Mesenchymal stem cell (in vitro differentiated cells and primary cell): ENCODE data around the gene RERG.

Experiments used
- DNase-seq: peaks from one replicate; pipeline ENCODE4 v3.0.0-alpha.2; 2013
- H2AFZ ChIP-seq: one replicate; pipeline ENCODE4 v1.6.1; 2013; ENCODE audit warnings: low read depth, mild to moderate bottlenecking, control low read depth, inconsistent platforms, low read length, moderate library complexity
- H2AK5ac ChIP-seq: 2 replicates; pipeline ENCODE4 v1.6.1; 2013; ENCODE audit warnings: low read length, moderate library complexity, mild to moderate bottlenecking, inconsistent platforms; ENCODE audit not compliant: severe bottlenecking
- H2BK120ac ChIP-seq: one replicate; pipeline ENCODE4 v1.6.1; 2013; ENCODE audit warnings: low read depth, mild to moderate bottlenecking, inconsistent platforms, low read length, moderate library complexity
- H2BK12ac ChIP-seq, 2 experiments: one replicate each; pipeline ENCODE4 v1.6.1; 2013; ENCODE audit warnings: inconsistent platforms in 2 of 2, low read length in 2 of 2, mild to moderate bottlenecking in 2 of 2, moderate library complexity in 2 of 2, control low read depth in 1 of 2
- H2BK15ac ChIP-seq: one replicate; pipeline ENCODE4 v1.6.1; 2013; ENCODE audit warnings: mild to moderate bottlenecking, low read depth, inconsistent platforms; ENCODE audit not compliant: poor library complexity, severe bottlenecking
- H2BK5ac ChIP-seq: 2 replicates; pipeline ENCODE4 v1.6.1; 2013; ENCODE audit warnings: low read depth, mild to moderate bottlenecking, low read length, control low read depth, inconsistent platforms; ENCODE audit not compliant: poor library complexity, severe bottlenecking
- H3K14ac ChIP-seq, 2 experiments: one replicate each; pipeline ENCODE4 v1.6.1; 2013; ENCODE audit warnings: inconsistent platforms in 2 of 2, low read length in 2 of 2, control low read depth in 1 of 2, mild to moderate bottlenecking in 1 of 2, moderate library complexity in 1 of 2
- H3K18ac ChIP-seq, 2 experiments: one replicate each; pipeline ENCODE4 v1.6.1; 2013; ENCODE audit warnings: inconsistent platforms in 2 of 2, low read length in 2 of 2, control low read depth in 1 of 2, low read depth in 1 of 2, mild to moderate bottlenecking in 1 of 2
- H3K23ac ChIP-seq, 2 experiments: one replicate each; pipeline ENCODE4 v1.6.1; 2013; ENCODE audit warnings: inconsistent platforms in 2 of 2, low read length in 2 of 2, mild to moderate bottlenecking in 2 of 2, moderate library complexity in 2 of 2, control low read depth in 1 of 2
- H3K27ac ChIP-seq: 2 replicates; pipeline ENCODE4 v1.5.1; 2013; ENCODE audit warnings: mild to moderate bottlenecking, moderate library complexity, low read length, control low read depth, inconsistent platforms; ENCODE audit not compliant: poor library complexity, severe bottlenecking
- H3K27me3 ChIP-seq, 2 experiments: 2 replicates each; pipeline versions ENCODE4 v1.6.1 to v1.7.0; 2013; ENCODE audit warnings: low read length in 2 of 2, mild to moderate bottlenecking in 2 of 2, moderate library complexity in 2 of 2, control low read depth in 1 of 2, inconsistent platforms in 1 of 2; ENCODE audit not compliant: control insufficient read depth in 1 of 2, insufficient read depth in 1 of 2
- H3K36me3 ChIP-seq, 2 experiments: 2 replicates each; pipeline versions ENCODE4 v1.6.1 to v1.7.0; 2013; ENCODE audit warnings: low read length in 2 of 2, control low read depth in 1 of 2, inconsistent platforms in 1 of 2, low read depth in 1 of 2, mild to moderate bottlenecking in 1 of 2; ENCODE audit not compliant: insufficient read depth in 2 of 2, control insufficient read depth in 1 of 2
- H3K4ac ChIP-seq, 2 experiments: one replicate each; pipeline ENCODE4 v1.6.1; 2013; ENCODE audit warnings: inconsistent platforms in 2 of 2, low read length in 2 of 2, mild to moderate bottlenecking in 2 of 2, moderate library complexity in 2 of 2, control low read depth in 1 of 2, low read depth in 1 of 2
- H3K4me1 ChIP-seq: 2 replicates; pipeline ENCODE4 v1.6.1; 2013; ENCODE audit warnings: low read depth, low read length, control low read depth; ENCODE audit not compliant: control insufficient read depth, insufficient read depth
- H3K4me2 ChIP-seq: 2 replicates; pipeline ENCODE4 v1.6.1; 2013; ENCODE audit warnings: low read length, mild to moderate bottlenecking, inconsistent platforms; ENCODE audit not compliant: poor library complexity, severe bottlenecking
- H3K4me3 ChIP-seq, 2 experiments: 2 replicates each; pipeline versions ENCODE4 v1.5.1 to v1.7.0; 2013; ENCODE audit warnings: low read length in 2 of 2, mild to moderate bottlenecking in 2 of 2, control low read depth in 1 of 2, low read depth in 1 of 2; ENCODE audit not compliant: insufficient read depth in 1 of 2
- H3K79me1 ChIP-seq: replicated peaks from 2 replicates; pipeline ENCODE4 v1.6.1; 2013; ENCODE audit warnings: mild to moderate bottlenecking, control low read depth, low read length, inconsistent platforms; ENCODE audit not compliant: poor library complexity, severe bottlenecking
- H3K9ac ChIP-seq: 2 replicates; pipeline ENCODE4 v1.7.0; 2013; ENCODE audit warnings: mild to moderate bottlenecking, low read length, moderate library complexity
- H3K9me3 ChIP-seq: 2 replicates; pipeline ENCODE4 v1.7.0; 2013; ENCODE audit warnings: mild to moderate bottlenecking, low read length; ENCODE audit not compliant: control insufficient read depth
- H4K8ac ChIP-seq: one replicate; pipeline ENCODE4 v1.6.1; 2013; ENCODE audit warnings: inconsistent platforms, mild to moderate bottlenecking, low read length, moderate library complexity
- H4K91ac ChIP-seq: one replicate; pipeline ENCODE4 v1.6.1; 2013; ENCODE audit warnings: mild to moderate bottlenecking, low read length, inconsistent platforms
- WGBS: methylation state at CpG from one replicate; pipeline ENCODE4 v1.1.7; 2013; ENCODE audit warnings: mixed read lengths; 5-methylcytosine and 5-hydroxymethylcytosine counted together

RERG gene

GRCh38 chr12:15118955-15119354 lies 102.3 kb downstream of the RERG start:
- no peak overlapping the region for H3K27ac ChIP-seq
- H2BK15ac ChIP-seq, result no peak overlapping the region
- no peak for DNase-seq
- H3K36me3 ChIP-seq, result no peaks in the 10 kb centered on the region
- no peaks in the 10 kb centered on the region for H3K9me3 ChIP-seq
- H2AK5ac ChIP-seq, result no peak overlapping the region
- no peak overlapping the region for H4K8ac ChIP-seq
- H2BK12ac ChIP-seq, result no peak overlapping the region
- no peak overlapping the region for H3K14ac ChIP-seq
- WGBS, result no CpG with 5 or more reads among the region's 1 CpG
- no peak overlapping the region for H3K18ac ChIP-seq
- no peaks in the 10 kb centered on the region for H3K79me1 ChIP-seq
- no peak overlapping the region for H2AFZ ChIP-seq
- H3K9ac ChIP-seq, result no peak overlapping the region
- no peak overlapping the region for H4K91ac ChIP-seq
- no peak overlapping the region for H2BK120ac ChIP-seq
- H3K4me2 ChIP-seq, result no peak overlapping the region
- H3K23ac ChIP-seq, result no peak overlapping the region
- no peak overlapping the region for H3K4ac ChIP-seq
- H3K27me3 ChIP-seq, result no peaks in the 10 kb centered on the region
- H3K4me1 ChIP-seq, result peaks cover 2% of the 10 kb centered on the region
- H3K4me3 ChIP-seq, result no peak overlapping the region
- no peak overlapping the region for H2BK5ac ChIP-seq

- no peaks in the 10 kb centered on the region for H3K9me3 ChIP-seq
- H3K4me1 ChIP-seq, result peaks cover 2% of the 10 kb centered on the region
- H3K27ac ChIP-seq, result no peak overlapping the region
- H3K4me2 ChIP-seq, result no peak overlapping the region
- H2BK12ac ChIP-seq, result no peak overlapping the region
- H3K18ac ChIP-seq, result no peak overlapping the region
- H3K79me1 ChIP-seq, result no peaks in the 10 kb centered on the region
- H4K91ac ChIP-seq, result no peak overlapping the region
- no peak overlapping the region for H2AK5ac ChIP-seq
- H3K23ac ChIP-seq, result no peak overlapping the region
- H3K14ac ChIP-seq, result no peak overlapping the region
- WGBS, result no CpG with 5 or more reads among the region's 1 CpG
- DNase-seq, result no peak
- no peak overlapping the region for H3K4ac ChIP-seq
- H3K36me3 ChIP-seq, result no peaks in the 10 kb centered on the region
- H3K4me3 ChIP-seq, result no peak overlapping the region
- H2AFZ ChIP-seq, result no peak overlapping the region
- H2BK5ac ChIP-seq, result no peak overlapping the region
- no peak overlapping the region for H3K9ac ChIP-seq
- no peaks in the 10 kb centered on the region for H3K27me3 ChIP-seq
- H4K8ac ChIP-seq, result no peak overlapping the region
- H2BK120ac ChIP-seq, result no peak overlapping the region
- H2BK15ac ChIP-seq, result no peak overlapping the region
Measured at GRCh38 chr12:15116983-15117382, 104.2 kb downstream of the RERG start.

GRCh38 chr12:15116086-15116485 lies 105.1 kb downstream of the RERG start:
- peak overlapping the region in 1 of 2 experiments; percentile 21 for H3K18ac ChIP-seq
- 87% methylated on average over 4 of the region's 4 CpGs for WGBS

GRCh38 chr12:15115434-15115833 lies 105.8 kb downstream of the RERG start:
- Histone ChIP-seq H3K9me3 (no peaks in the 10 kb centered on the region), H3K4ac (no peak overlapping the region), H3K23ac (no peak overlapping the region), H3K27ac (no peak overlapping the region), H2BK12ac (no peak overlapping the region), H2BK120ac (no peak overlapping the region), H3K4me2 (no peak overlapping the region), H3K4me1 (peaks cover 2% of the 10 kb centered on the region), H3K14ac (no peak overlapping the region), H3K9ac (no peak overlapping the region), H3K27me3 (no peaks in the 10 kb centered on the region), H3K4me3 (no peak overlapping the region), H4K91ac (no peak overlapping the region), H2BK5ac (no peak overlapping the region), H3K36me3 (no peaks in the 10 kb centered on the region), H3K79me1 (no peaks in the 10 kb centered on the region), H2AK5ac (no peak overlapping the region), H3K18ac (no peak overlapping the region), H2AFZ (no peak overlapping the region), H4K8ac (no peak overlapping the region), H2BK15ac (no peak overlapping the region)
- DNase-seq, result no peak
- 99% methylated on average over 3 of the region's 3 CpGs for WGBS

More at GRCh38 chr12:15116086-15116485, 105.1 kb downstream of the RERG start:
- no peak overlapping the region for H2AFZ ChIP-seq
- H2BK12ac ChIP-seq, result no peak overlapping the region
- H3K4me2 ChIP-seq, result no peak overlapping the region
- no peaks in the 10 kb centered on the region for H3K27me3 ChIP-seq
- H2BK5ac ChIP-seq, result no peak overlapping the region
- no peaks in the 10 kb centered on the region for H3K9me3 ChIP-seq
- peaks cover 2% of the 10 kb centered on the region for H3K4me1 ChIP-seq
- no peak overlapping the region for H2AK5ac ChIP-seq
- no peaks in the 10 kb centered on the region for H3K36me3 ChIP-seq
- H4K8ac ChIP-seq, result no peak overlapping the region
- DNase-seq, result no peak
- no peak overlapping the region for H3K4me3 ChIP-seq
- H2BK120ac ChIP-seq, result no peak overlapping the region
- H2BK15ac ChIP-seq, result no peak overlapping the region
- H3K14ac ChIP-seq, result no peak overlapping the region
- no peak overlapping the region for H3K23ac ChIP-seq
- H3K79me1 ChIP-seq, result no peaks in the 10 kb centered on the region
- H3K9ac ChIP-seq, result no peak overlapping the region
- no peak overlapping the region for H3K27ac ChIP-seq
- H3K4ac ChIP-seq, result no peak overlapping the region
- H4K91ac ChIP-seq, result no peak overlapping the region
